ENCODE data around the gene FRMD4B.

- TF ChIP-seq EZH2 (IDR thresholded peaks at IDR 0.05; ENCODE audit: insufficient read depth, poor library complexity, severe bottlenecking) (no peak), EZH2phosphoT487 (IDR thresholded peaks at IDR 0.05; ENCODE audit: insufficient read depth, low read depth) (no peak)
These were observed 61.4 kb downstream of the FRMD4B start for GRCh38 chr3:69324362-69325025.
